OCI-LY7 (cell line): ENCODE results near the gene NOTCH2. TPM values are rescaled to one million over a fixed set of nuclear protein-coding genes. Genes with fewer than 3 reads are reported as not detected.
"Not testable (repeated sequence)": the region's sequence is repeated elsewhere in the genome, so short reads cannot be mapped to it uniquely, and the experiment has no call there.

ENCODE experiments used
- BruUV-seq: library from RNA; stranded (reverse); fragments of 400-500 nt; replicated peaks from 2 replicates; lab custom pipeline; 2021; lab: Mats Ljungman, UMichigan
- CTCF ChIA-PET: fragments of 300-600 bp; sonication (Branson Sonifier 250); formaldehyde crosslinking; loops from one replicate; lab custom pipeline; 2022; ENCODE audit warnings: antibody characterized with exemption; ENCODE audit not compliant: unreplicated experiment; lab: Charles Lee
- POLR2A ChIA-PET: fragments of 300-600 bp; sonication (Branson Sonifier 250); formaldehyde crosslinking; loops from one replicate; lab custom pipeline; 2022; ENCODE audit warnings: antibody characterized with exemption; lab: Charles Lee
- DNase-seq: peaks from one replicate; pipeline ENCODE4 v3.0.0-alpha.2; 2015; ENCODE audit warnings: low spot score
- H2AFZ ChIP-seq: fragments of 200-600 bp; sonication (generic), shearing (Covaris generic); 2 replicates; pipeline ENCODE4 v1.6.1; 2014; ENCODE audit warnings: mild to moderate bottlenecking, antibody characterized with exemption, low read length, moderate library complexity
- H3K27ac ChIP-seq: fragments of 200-600 bp; sonication (generic); 2 replicates; pipeline ENCODE4 v1.5.1; 2014; ENCODE audit warnings: mixed run types, low read depth, mild to moderate bottlenecking, moderate library complexity, low read length, inconsistent platforms; ENCODE audit not compliant: poor library complexity, severe bottlenecking
- H3K36me3 ChIP-seq: fragments of 200-600 bp; sonication (generic); 2 replicates; pipeline ENCODE4 v1.6.1; 2014; ENCODE audit warnings: mild to moderate bottlenecking, antibody characterized with exemption, low read length, moderate library complexity, mixed read lengths; ENCODE audit not compliant: insufficient read depth
- H3K4me1 ChIP-seq: fragments of 200-600 bp; sonication (generic); 2 replicates; pipeline ENCODE4 v1.5.1; 2014; ENCODE audit warnings: mild to moderate bottlenecking, low read length; ENCODE audit not compliant: insufficient read depth, poor library complexity, severe bottlenecking
- H3K4me2 ChIP-seq: fragments of 200-600 bp; sonication (generic); 2 replicates; pipeline ENCODE4 v1.6.1; 2014; ENCODE audit warnings: mild to moderate bottlenecking, low read length
- H3K4me3 ChIP-seq: fragments of 200-600 bp; sonication (generic); 2 replicates; pipeline ENCODE4 v1.5.1; 2014; ENCODE audit warnings: mild to moderate bottlenecking, low read depth, low read length; ENCODE audit not compliant: poor library complexity, severe bottlenecking
- H3K79me2 ChIP-seq: fragments of 200-600 bp; sonication (generic); 2 replicates; pipeline ENCODE4 v1.6.1; 2016; ENCODE audit warnings: low read depth, mild to moderate bottlenecking, low read length, moderate library complexity, mixed read lengths; ENCODE audit not compliant: insufficient read depth
- H3K9me2 ChIP-seq: fragments of 200-600 bp; sonication (generic); 2 replicates; pipeline ENCODE4 v1.6.1; 2016; ENCODE audit warnings: mild to moderate bottlenecking, low read length, mixed read lengths; ENCODE audit not compliant: insufficient read depth
- H3K9me3 ChIP-seq: fragments of 200-600 bp; sonication (generic); 2 replicates; pipeline ENCODE4 v1.6.1; 2014; ENCODE audit warnings: mild to moderate bottlenecking, mixed run types, low read length, mixed read lengths
- H4K20me1 ChIP-seq: fragments of 200-600 bp; sonication (generic); 2 replicates; pipeline ENCODE4 v1.6.1; 2014; ENCODE audit warnings: mild to moderate bottlenecking, antibody characterized with exemption, low read length, moderate library complexity, mixed read lengths; ENCODE audit not compliant: insufficient read depth
- intact Hi-C: fragments of 100-400 bp; cut with micrococcal nuclease; formaldehyde crosslinking; loops from one replicate; pipeline ENCODE4 v1.10.0; 2022; ENCODE audit not compliant: unreplicated experiment
- total RNA-seq, 2 experiments: library from RNA; depleted of rRNA in 1 of 2; stranded (reverse); fragments of >200 nt in 1 of 2; shearing (Covaris generic) in 1 of 2; gene quantifications; 2 replicates each; pipeline ENCODE4 v1.2.3, GENCODE V29; 2014 to 2022

Gene NOTCH2
- total RNA-seq, 2 experiments from 2014 or later = 31.0 to 50.6 TPM

GRCh38 chr1:120014978-120015377, 54.5 kb downstream of the NOTCH2 start:
- intact Hi-C loops, H3K4me3 ChIP-seq, H3K79me2 ChIP-seq, CTCF ChIA-PET, H3K4me2 ChIP-seq, POLR2A ChIA-PET, H3K27ac ChIP-seq, BruUV-seq, H4K20me1 ChIP-seq, H3K9me3 ChIP-seq, H3K9me2 ChIP-seq, H3K36me3 ChIP-seq, H2AFZ ChIP-seq, H3K4me1 ChIP-seq, DNase-seq: not testable (repeated sequence)

DNA sequence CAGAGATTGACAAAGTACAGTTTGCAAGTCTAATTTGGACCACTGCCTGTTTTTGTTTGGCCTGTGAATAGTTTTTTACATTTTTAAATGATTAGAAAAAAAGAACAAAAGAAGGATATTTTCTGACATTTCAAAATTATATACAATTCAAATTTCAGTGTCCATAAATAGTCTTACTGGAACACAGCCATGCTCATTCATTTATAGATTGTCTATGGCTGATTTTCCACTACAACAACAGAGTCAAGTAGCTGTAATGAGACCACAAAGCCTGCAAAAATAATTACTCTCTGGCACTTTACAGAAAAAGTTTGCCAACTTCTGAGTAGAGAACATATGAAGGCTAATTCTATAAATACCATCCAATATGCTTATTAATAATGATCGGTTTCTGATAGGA, 61.1 kb downstream of the NOTCH2 start:
- CTCF ChIA-PET, BruUV-seq, POLR2A ChIA-PET: not testable (repeated sequence)

GRCh38 chr1:120007850-120008249, 61.6 kb downstream of the NOTCH2 start:
- POLR2A ChIA-PET, BruUV-seq, H3K9me2 ChIP-seq, H2AFZ ChIP-seq, CTCF ChIA-PET, H3K4me1 ChIP-seq, intact Hi-C loops, H3K36me3 ChIP-seq, H3K4me2 ChIP-seq, H3K27ac ChIP-seq, H4K20me1 ChIP-seq, H3K79me2 ChIP-seq, H3K9me3 ChIP-seq, DNase-seq, H3K4me3 ChIP-seq: not testable (repeated sequence)

More for the DNA sequence above, 61.1 kb downstream of the NOTCH2 start:
- H3K36me3 ChIP-seq, DNase-seq, H4K20me1 ChIP-seq, H3K4me1 ChIP-seq, H3K4me3 ChIP-seq, H2AFZ ChIP-seq, H3K9me2 ChIP-seq, intact Hi-C loops, H3K27ac ChIP-seq, H3K4me2 ChIP-seq, H3K9me3 ChIP-seq, H3K79me2 ChIP-seq: not testable (repeated sequence)

DNA sequence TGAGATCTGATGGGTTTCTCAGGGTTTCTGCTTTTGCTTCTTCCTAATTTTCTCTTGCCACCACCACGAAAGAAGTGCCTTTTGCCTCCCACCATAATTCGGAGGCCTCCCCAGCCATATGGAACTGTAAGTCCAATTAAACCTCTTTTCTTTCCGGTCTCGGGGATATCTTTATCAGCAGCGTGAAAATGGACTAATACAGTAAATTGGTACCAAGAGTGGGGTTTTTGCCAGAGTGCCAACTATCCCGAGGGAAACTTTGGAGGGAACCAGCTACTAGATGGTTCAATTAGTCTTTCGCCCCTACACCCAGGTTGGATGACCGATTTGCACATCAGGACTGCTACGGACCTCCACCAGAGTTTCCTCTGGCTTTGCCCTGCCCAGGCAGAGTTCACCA, 68.4 kb downstream of the NOTCH2 start:
- H3K4me3 ChIP-seq, DNase-seq, H3K79me2 ChIP-seq, H3K4me1 ChIP-seq, H2AFZ ChIP-seq, H3K27ac ChIP-seq, H3K4me2 ChIP-seq, H3K9me3 ChIP-seq, H3K9me2 ChIP-seq, POLR2A ChIA-PET, H4K20me1 ChIP-seq, H3K36me3 ChIP-seq, intact Hi-C loops, CTCF ChIA-PET, BruUV-seq: not testable (repeated sequence)

DNA sequence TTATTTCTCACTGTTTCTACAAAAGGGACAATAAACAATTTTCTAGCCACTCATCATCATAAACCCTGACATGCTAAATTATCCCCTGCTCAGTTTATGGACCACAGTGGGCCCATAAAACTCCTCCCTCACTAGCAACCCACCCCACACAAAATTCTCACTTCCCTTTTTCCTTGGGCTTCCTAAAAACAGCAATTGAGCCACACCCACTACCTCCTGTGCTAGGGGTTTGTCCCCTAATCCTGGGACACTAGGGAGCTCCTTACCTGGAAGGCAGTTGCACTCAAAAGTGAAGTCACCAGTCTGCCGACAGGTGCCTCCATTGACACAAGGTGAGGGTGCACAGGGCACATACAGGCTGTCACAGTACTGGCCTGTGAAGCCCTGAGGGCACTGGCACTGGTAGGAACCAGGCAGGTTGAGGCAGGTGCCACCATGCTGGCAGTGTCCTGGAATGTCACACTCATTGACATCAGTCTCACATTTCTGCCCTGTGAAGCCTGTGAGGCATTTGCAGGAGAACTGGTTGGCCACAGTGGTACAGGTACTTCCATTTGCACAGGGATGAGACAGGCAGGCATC, 72.6 kb downstream of the NOTCH2 start:
- H3K36me3 ChIP-seq, H3K4me2 ChIP-seq, POLR2A ChIA-PET, H2AFZ ChIP-seq, BruUV-seq, H3K9me2 ChIP-seq, H3K4me3 ChIP-seq, H3K27ac ChIP-seq, CTCF ChIA-PET, DNase-seq, intact Hi-C loops, H3K9me3 ChIP-seq, H3K4me1 ChIP-seq, H3K79me2 ChIP-seq, H4K20me1 ChIP-seq: not testable (repeated sequence)

DNA sequence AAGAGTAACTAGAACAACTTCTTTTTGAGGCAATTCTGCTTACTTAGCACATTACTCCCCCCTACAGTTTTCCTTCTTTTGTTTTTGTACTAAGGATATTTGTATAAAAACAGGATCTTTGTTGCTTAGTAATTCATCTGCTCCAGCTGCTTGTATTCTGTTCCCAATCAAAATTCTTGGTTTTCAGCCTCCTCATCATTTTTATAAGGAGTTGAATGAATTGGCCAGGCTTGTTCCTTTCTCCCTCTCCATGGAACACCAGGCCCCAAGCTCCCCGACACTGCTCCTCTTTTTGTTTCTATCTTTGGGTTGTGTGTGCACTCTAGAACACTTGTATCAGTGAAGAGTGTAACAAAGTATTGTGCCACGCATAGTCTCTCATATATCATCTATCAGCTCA, 73.5 kb downstream of the NOTCH2 start:
- H3K9me3 ChIP-seq, H3K4me2 ChIP-seq, CTCF ChIA-PET, H3K4me1 ChIP-seq, intact Hi-C loops, H3K27ac ChIP-seq, H2AFZ ChIP-seq, H3K9me2 ChIP-seq, H3K4me3 ChIP-seq, H3K36me3 ChIP-seq, BruUV-seq, DNase-seq, POLR2A ChIA-PET, H4K20me1 ChIP-seq, H3K79me2 ChIP-seq: not testable (repeated sequence)
